Spinal cord (tissue), 10 donors: ENCODE measurements around the gene ARMC9. TPM values are rescaled to one million over a fixed set of nuclear protein-coding genes. Genes with fewer than 3 reads are reported as not detected.
A peak's percentile ranks its signal among the peaks of the same experiment; 100 is the strongest.

Experiments used
- DNase-seq, 6 donors: peaks; one replicate each; pipeline versions ENCODE4 v3.0.0 to v3.0.0-alpha.2; 2013 to 2015; ENCODE audit warnings: low spot score in 6 of 6, low read depth in 4 of 6
- H3K27ac ChIP-seq: one replicate; pipeline ENCODE4 v1.5.1; 2013; ENCODE audit warnings: low read depth, low read length, control low read depth
- H3K27me3 ChIP-seq: one replicate; pipeline ENCODE4 v1.6.1; 2013; ENCODE audit warnings: low read length; ENCODE audit not compliant: control insufficient read depth, insufficient read depth
- H3K36me3 ChIP-seq: one replicate; pipeline ENCODE4 v1.6.1; 2013; ENCODE audit warnings: low read length; ENCODE audit not compliant: control insufficient read depth, insufficient read depth
- H3K4me1 ChIP-seq: one replicate; pipeline ENCODE4 v1.6.1; 2013; ENCODE audit warnings: low read length; ENCODE audit not compliant: control insufficient read depth, insufficient read depth
- H3K4me3 ChIP-seq: one replicate; pipeline ENCODE4 v1.5.1; 2013; ENCODE audit warnings: low read depth, low read length, control low read depth
- H3K9me3 ChIP-seq: one replicate; pipeline ENCODE4 v1.6.1; 2013; ENCODE audit warnings: low read length; ENCODE audit not compliant: control insufficient read depth, insufficient read depth
- WGBS: methylation state at CpG from one replicate; pipeline ENCODE4 v1.1.5; 2013; ENCODE audit warnings: missing lambda C conversion rate; ENCODE audit not compliant: insufficient coverage; 5-methylcytosine and 5-hydroxymethylcytosine counted together
- polyA plus RNA-seq, 2 donors: library from polyadenylated mRNA; unstranded; fragments of 120-200 nt; gene quantifications; one replicate each; pipeline ENCODE4 v1.2.1, GENCODE V29; 2013; ENCODE audit not compliant: insufficient read length in 2 of 2
- total RNA-seq, 2 donors: library from RNA; depleted of rRNA in 1 of 2; stranded (reverse); fragments of 120-200 nt in 1 of 2; fragments of >200 nt in 1 of 2; gene quantifications; one replicate each; pipeline versions ENCODE4 v1.2.3 to v1.2.4, GENCODE V29; 2013 to 2014
- donor health status: healthy.

Gene ARMC9
- total and polyA plus RNA-seq, 4 donors, result 14.4 to 27.6 (median 21.3) TPM

- WGBS, result no CpG with 5 or more reads among the region's 2 CpGs
- no peaks in the 10 kb centered on the region for H3K27me3 ChIP-seq
- no peak overlapping the region for H3K27ac ChIP-seq
- H3K4me1 ChIP-seq, result peaks cover 9% of the 10 kb centered on the region
- no peak overlapping the region for H3K4me3 ChIP-seq
- no peak for DNase-seq
- peaks cover 3% of the 10 kb centered on the region for H3K9me3 ChIP-seq
- H3K36me3 ChIP-seq, result peaks cover 14% of the 10 kb centered on the region
These were observed 119.1 kb downstream of the ARMC9 start for GRCh38 chr2:231317579-231317978.

- Histone ChIP-seq H3K4me3 (no peak overlapping the region), H3K4me1 (peaks cover 9% of the 10 kb centered on the region), H3K9me3 (peaks cover 3% of the 10 kb centered on the region), H3K36me3 (peaks cover 14% of the 10 kb centered on the region), H3K27ac (no peak overlapping the region), H3K27me3 (no peaks in the 10 kb centered on the region)
- DNase-seq, result no peak
- 66% methylated on average over 2 of the region's 4 CpGs for WGBS
These were observed 120.0 kb downstream of the ARMC9 start for GRCh38 chr2:231318436-231318835.

- peaks cover 9% of the 10 kb centered on the region for H3K4me1 ChIP-seq
- H3K9me3 ChIP-seq, result peaks cover 3% of the 10 kb centered on the region
- no peak for DNase-seq
- 95% methylated on average over 2 of the region's 2 CpGs for WGBS
- no peak overlapping the region for H3K27ac ChIP-seq
- H3K36me3 ChIP-seq, result peaks cover 12% of the 10 kb centered on the region
- H3K4me3 ChIP-seq, result no peak overlapping the region
- no peaks in the 10 kb centered on the region for H3K27me3 ChIP-seq
These were observed 120.5 kb downstream of the ARMC9 start for GRCh38 chr2:231318954-231319353.

- H3K4me1 ChIP-seq, result peaks cover 9% of the 10 kb centered on the region
- H3K9me3 ChIP-seq, result peaks cover 3% of the 10 kb centered on the region
- H3K36me3 ChIP-seq, result peaks cover 12% of the 10 kb centered on the region
- DNase-seq, result peak in 1 of 6 donors; percentile 79
- H3K27ac ChIP-seq, result no peak overlapping the region
- WGBS, result no CpG with 5 or more reads among the region's 1 CpG
- H3K27me3 ChIP-seq, result no peaks in the 10 kb centered on the region
- H3K4me3 ChIP-seq, result no peak overlapping the region
These were observed 121.4 kb downstream of the ARMC9 start for GRCh38 chr2:231319867-231320266.

- DNase-seq, result no peak
- Histone ChIP-seq H3K4me1 (peaks cover 9% of the 10 kb centered on the region), H3K36me3 (peaks cover 12% of the 10 kb centered on the region), H3K27ac (no peak overlapping the region), H3K4me3 (no peak overlapping the region), H3K9me3 (peaks cover 3% of the 10 kb centered on the region), H3K27me3 (no peaks in the 10 kb centered on the region)
- WGBS, result 89% methylated on average over 7 of the region's 7 CpGs
These were observed 122.6 kb downstream of the ARMC9 start for GRCh38 chr2:231321021-231321420.

- H3K36me3 ChIP-seq, result peaks cover 12% of the 10 kb centered on the region
- H3K27ac ChIP-seq, result no peak overlapping the region
- no peak overlapping the region for H3K4me3 ChIP-seq
- H3K27me3 ChIP-seq, result no peaks in the 10 kb centered on the region
- 79% methylated on average over 10 of the region's 22 CpGs for WGBS
- H3K9me3 ChIP-seq, result no peaks in the 10 kb centered on the region
- DNase-seq, result peak in 1 of 6 donors; percentile 18
- peaks cover 9% of the 10 kb centered on the region for H3K4me1 ChIP-seq
These were observed 123.3 kb downstream of the ARMC9 start for GRCh38 chr2:231321556-231322334.

GRCh38 chr2:231323316-231323715 lies 124.9 kb downstream of the ARMC9 start:
- H3K27me3 ChIP-seq, result no peaks in the 10 kb centered on the region
- 78% methylated on average over 7 of the region's 9 CpGs for WGBS
- peaks cover 9% of the 10 kb centered on the region for H3K4me1 ChIP-seq
- no peaks in the 10 kb centered on the region for H3K9me3 ChIP-seq
- no peak overlapping the region for H3K27ac ChIP-seq
- no peak for DNase-seq
- peaks cover 12% of the 10 kb centered on the region for H3K36me3 ChIP-seq
- no peak overlapping the region for H3K4me3 ChIP-seq

- WGBS, result 100% methylated on average over 1 of the region's 2 CpGs
- Histone ChIP-seq H3K4me1 (peaks cover 4% of the 10 kb centered on the region), H3K4me3 (no peak overlapping the region), H3K27me3 (no peaks in the 10 kb centered on the region), H3K27ac (no peak overlapping the region), H3K36me3 (peaks cover 11% of the 10 kb centered on the region), H3K9me3 (no peaks in the 10 kb centered on the region)
- no peak for DNase-seq
These were observed 127.4 kb downstream of the ARMC9 start for GRCh38 chr2:231325826-231326225.

- no CpG with 5 or more reads among the region's 3 CpGs for WGBS
These were observed 128.0 kb downstream of the ARMC9 start for GRCh38 chr2:231326404-231326803.

GRCh38 chr2:231330311-231330710 lies 131.9 kb downstream of the ARMC9 start:
- H3K36me3 ChIP-seq, result peaks cover 38% of the 10 kb centered on the region
- no peak overlapping the region for H3K4me3 ChIP-seq
- H3K4me1 ChIP-seq, result no peaks in the 10 kb centered on the region
- no peak for DNase-seq
- WGBS, result 100% methylated on average over 2 of the region's 8 CpGs
- H3K9me3 ChIP-seq, result no peaks in the 10 kb centered on the region
- H3K27me3 ChIP-seq, result no peaks in the 10 kb centered on the region
- H3K27ac ChIP-seq, result no peak overlapping the region

More at GRCh38 chr2:231326404-231326803, 128.0 kb downstream of the ARMC9 start:
- no peak overlapping the region for H3K27ac ChIP-seq
- no peaks in the 10 kb centered on the region for H3K27me3 ChIP-seq
- no peak for DNase-seq
- H3K36me3 ChIP-seq, result peaks cover 9% of the 10 kb centered on the region
- H3K4me3 ChIP-seq, result no peak overlapping the region
- no peaks in the 10 kb centered on the region for H3K4me1 ChIP-seq
- H3K9me3 ChIP-seq, result no peaks in the 10 kb centered on the region
